CD4-positive, alpha-beta T cell treated with Interleukin-6 at 100 ng/mL for 8 hours (primary cell): Measurements from ENCODE around the gene MFAP4.

Experiments used
- DNase-seq: peaks from one replicate; pipeline ENCODE4 v3.0.0-alpha.2; 2020; ENCODE audit warnings: mixed read lengths, low spot score

The MFAP4 gene

GRCh38 chr17:19385521-19385983, 1.4 kb downstream of the MFAP4 start:
- DNase-seq: no peak

GRCh38 chr17:19384723-19385391, 2.1 kb downstream of the MFAP4 start:
- DNase-seq: no peak

GRCh38 chr17:19383681-19384470, 3.1 kb downstream of the MFAP4 start:
- DNase-seq: no peak

DNA sequence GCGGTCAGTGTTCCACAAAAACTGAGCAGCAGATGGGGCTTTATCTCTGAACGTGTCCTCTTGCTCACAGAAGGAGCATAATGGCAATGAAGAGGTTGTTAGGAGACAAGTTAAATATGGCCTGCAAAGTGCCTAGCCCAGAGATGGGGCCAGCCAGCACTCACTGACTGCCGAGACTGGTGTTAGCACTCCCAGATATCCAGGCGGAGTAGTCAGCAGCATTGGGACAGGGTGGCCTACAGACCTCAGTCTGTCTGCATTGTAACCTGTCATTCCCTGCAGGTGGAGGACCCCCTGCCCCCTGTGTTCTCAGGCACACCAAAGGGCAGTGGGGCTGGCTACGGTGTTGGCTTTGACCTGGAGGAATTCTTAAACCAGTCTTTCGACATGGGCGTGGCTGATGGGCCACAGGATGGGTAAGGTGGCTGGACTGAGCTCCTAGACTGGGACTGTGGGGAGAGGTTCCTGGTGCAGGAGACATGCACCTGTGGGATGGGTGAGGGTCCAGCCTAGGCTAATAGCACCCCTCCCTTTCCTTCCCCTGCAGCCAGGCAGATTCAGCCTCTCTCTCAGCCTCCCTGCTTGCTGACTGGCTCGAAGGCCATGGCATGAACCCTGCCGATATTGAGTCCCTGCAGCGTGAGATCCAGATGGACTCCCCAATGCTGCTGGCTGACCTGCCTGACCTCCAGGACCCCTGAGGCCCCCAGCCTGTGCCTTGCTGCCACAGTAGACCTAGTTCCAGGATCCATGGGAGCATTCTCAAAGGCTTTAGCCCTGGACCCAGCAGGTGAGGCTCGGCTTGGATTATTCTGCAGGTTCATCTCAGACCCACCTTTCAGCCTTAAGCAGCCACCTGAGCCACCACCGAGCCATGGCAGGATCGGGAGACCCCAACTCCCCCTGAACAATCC, 4.2 kb downstream of the MFAP4 start:
- DNase-seq: no peak

- no peak for DNase-seq
Observed at GRCh38 chr17:19381741-19382444, 5.1 kb downstream of the MFAP4 start.

- no peak for DNase-seq
Observed at GRCh38 chr17:19381361-19381740, 5.6 kb downstream of the MFAP4 start.

DNA sequence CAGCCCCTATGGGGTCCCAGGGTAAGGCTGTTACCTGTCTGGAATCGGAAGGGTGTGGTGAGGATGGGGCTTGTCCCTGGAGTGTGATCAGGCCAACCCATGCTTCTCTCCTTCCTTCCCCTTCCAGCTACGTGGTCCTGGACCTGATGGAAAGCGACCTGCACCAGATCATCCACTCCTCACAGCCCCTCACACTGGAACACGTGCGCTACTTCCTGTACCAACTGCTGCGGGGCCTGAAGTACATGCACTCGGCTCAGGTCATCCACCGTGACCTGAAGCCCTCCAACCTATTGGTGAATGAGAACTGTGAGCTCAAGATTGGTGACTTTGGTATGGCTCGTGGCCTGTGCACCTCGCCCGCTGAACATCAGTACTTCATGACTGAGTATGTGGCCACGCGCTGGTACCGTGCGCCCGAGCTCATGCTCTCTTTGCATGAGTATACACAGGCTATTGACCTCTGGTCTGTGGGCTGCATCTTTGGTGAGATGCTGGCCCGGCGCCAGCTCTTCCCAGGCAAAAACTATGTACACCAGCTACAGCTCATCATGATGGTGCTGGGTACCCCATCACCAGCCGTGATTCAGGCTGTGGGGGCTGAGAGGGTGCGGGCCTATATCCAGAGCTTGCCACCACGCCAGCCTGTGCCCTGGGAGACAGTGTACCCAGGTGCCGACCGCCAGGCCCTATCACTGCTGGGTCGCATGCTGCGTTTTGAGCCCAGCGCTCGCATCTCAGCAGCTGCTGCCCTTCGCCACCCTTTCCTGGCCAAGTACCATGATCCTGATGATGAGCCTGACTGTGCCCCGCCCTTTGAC, 6.3 kb downstream of the MFAP4 start:
- DNase-seq: no peak

DNA sequence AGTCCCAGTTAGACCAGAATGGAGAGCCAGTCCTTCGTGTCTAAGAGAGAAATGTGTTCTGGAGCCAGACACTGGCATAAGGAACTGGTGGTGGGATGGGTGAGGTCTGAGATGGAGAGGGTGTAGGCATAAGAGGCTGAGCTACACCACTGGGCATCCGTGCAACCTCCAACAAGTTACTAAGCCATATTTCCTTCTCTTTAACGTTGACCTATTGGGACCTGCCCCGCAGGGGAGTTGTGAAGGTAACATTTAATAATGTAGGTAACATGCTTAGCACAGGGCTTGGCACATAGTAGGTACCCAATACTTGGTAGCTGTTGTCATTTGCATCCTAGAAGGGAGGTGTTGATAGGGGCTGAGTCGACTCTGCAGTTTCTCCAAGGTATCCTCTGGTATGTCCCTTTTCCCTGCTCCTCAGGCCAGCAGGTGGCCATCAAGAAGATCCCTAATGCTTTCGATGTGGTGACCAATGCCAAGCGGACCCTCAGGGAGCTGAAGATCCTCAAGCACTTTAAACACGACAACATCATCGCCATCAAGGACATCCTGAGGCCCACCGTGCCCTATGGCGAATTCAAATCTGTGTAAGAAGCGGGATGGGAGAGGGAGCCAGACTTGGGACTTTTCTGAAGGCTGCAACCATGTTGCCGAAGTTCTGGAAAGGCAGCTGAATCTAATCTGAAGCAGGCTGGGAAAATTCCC, 7.5 kb downstream of the MFAP4 start:
- no peak for DNase-seq

DNA sequence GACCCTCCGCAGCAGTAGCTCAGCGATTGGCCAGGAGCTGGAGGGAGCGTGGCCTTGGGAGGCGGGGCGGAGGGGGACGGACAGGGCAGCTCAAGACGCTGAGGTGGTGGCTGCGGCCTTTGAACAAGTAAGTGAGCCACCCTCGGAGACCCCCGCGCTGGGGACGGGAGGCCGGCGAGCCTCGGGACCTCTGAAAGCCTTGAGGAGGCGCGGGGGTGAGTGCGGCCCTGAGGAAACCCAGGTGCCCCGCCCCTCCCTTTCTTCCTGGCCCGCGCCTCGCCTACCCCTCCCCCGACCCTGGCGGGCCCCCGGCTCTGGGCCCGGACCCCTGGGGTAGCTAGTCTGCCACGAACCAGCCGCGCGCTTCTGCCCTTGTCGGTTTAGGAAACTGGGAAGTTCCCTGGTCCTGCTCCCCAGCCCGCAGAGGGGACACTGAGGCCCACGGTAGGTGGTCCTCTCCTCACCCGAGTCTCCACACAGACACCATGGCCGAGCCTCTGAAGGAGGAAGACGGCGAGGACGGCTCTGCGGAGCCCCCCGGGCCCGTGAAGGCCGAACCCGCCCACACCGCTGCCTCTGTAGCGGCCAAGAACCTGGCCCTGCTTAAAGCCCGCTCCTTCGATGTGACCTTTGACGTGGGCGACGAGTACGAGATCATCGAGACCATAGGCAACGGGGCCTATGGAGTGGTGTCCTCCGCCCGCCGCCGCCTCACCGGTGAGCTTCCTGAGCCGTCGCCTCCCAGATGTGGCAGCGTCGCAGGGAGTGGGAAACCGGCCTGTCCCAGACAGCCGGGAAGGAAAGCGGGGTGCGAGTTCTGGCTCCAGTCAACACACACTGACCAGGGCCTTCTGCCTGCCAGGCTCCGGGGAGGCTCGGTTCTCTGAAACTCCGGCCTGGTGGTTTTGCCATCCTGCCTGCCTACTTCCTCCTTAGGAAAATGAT, 8.3 kb downstream of the MFAP4 start, which contains the start of gene MAPK7:
Gene MAPK7, plus strand, starts transcription at position 83 of the 945 bp plus-strand sequence. Its CDS starts 403 bp downstream, at position 486.
- DNase-seq: no peak

DNA sequence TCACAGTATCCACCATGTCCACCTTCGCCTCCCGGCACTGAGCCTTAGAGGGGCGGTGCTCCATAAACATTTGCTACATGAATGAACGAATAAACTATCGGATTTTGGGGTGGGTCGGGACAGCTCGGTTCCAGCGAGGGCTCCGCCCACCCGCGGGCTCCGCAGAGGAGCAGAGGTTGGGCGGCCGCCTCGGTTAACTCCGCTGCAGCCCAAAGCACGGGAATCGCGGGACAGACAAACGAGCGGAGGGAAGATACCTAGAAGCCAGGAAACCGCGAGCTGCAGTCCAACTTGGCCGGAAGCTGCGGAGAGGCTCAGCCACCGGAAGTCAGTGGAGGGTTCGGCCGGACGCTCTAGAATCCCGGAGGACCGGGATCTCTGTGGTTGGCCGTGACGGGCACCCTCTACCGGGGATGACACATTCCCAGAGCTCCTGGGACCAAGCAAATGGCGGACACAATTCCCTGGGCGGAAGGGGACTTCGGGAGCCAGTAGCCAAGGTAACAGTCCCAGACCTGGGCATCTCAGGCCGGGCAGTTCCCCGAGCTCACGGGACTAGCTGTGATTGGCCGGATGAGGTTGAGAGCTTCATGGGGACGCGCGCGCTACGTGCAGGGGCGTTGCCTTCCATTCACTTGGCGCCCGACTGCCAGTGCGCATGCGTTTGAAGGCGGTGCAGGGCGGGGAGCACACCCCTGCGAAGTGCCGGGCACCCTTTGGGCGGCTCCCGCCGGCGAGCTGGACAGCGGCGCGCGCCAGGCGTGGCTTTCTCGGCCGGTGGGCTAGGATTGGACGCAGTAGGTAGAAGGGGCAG, 9.2 kb downstream of the MFAP4 start:
- DNase-seq: peak; percentile 97

DNA sequence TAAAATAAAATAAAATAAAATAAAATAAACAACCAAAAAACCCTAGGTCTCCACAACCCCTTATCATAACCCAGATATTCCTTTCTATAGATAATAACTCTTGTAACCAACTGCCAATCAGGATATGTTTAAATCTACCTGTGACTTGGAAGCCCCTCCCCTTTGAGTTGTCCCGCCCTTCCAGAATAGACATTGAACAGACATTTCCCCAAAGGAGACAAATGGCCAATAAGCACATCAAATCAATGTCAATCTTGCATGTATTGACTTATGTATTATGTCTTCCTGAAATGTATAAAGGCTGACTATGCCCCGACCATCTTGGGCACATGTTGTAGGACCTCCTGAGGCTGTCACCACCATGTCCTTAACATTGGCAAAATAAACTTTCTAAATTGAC, 10.2 kb downstream of the MFAP4 start:
- no peak for DNase-seq

- no peak for DNase-seq
Observed at GRCh38 chr17:19375732-19376131, 11.3 kb downstream of the MFAP4 start.

DNA sequence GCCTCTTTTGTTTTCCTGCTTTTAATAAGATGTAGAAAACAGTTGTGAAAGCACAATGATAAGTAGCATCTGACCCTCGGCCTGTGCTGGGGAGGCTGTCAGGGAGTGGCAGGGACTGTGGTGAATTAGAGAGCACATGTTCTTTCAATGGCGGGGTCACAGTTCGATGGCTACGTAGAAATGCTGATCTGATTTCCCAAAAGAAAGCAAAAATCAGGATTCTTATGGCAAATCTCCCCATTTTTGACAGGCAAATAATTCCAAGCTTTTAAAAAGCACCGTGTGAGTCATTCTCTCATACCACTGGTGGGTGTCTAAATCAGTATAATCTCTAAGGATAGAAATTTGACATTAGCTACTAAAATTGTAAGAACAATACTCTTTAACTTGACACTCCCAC, 12.9 kb downstream of the MFAP4 start:
- DNase-seq: no peak

- no peak for DNase-seq
Observed at GRCh38 chr17:19372866-19373504, 14.0 kb downstream of the MFAP4 start.

GRCh38 chr17:19372439-19372838, 14.6 kb downstream of the MFAP4 start:
- DNase-seq: no peak

DNA sequence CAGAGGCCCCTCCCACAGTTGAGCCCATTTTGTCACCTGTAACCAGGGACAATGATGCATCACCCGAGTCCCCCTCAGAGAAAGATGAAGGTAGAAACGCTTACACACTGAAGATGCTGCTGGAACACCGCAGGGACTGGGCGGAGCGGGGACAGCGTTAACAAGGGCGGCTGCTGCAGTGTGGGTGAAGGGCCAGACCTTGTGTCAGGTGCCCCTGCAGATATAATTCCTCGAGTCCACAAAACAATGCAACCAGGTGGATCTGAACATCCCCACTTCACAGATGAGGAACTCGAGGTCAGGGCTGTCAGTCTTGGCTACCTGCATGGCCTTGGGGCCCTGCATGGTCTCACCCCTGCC, 15.0 kb downstream of the MFAP4 start:
- no peak for DNase-seq

DNA sequence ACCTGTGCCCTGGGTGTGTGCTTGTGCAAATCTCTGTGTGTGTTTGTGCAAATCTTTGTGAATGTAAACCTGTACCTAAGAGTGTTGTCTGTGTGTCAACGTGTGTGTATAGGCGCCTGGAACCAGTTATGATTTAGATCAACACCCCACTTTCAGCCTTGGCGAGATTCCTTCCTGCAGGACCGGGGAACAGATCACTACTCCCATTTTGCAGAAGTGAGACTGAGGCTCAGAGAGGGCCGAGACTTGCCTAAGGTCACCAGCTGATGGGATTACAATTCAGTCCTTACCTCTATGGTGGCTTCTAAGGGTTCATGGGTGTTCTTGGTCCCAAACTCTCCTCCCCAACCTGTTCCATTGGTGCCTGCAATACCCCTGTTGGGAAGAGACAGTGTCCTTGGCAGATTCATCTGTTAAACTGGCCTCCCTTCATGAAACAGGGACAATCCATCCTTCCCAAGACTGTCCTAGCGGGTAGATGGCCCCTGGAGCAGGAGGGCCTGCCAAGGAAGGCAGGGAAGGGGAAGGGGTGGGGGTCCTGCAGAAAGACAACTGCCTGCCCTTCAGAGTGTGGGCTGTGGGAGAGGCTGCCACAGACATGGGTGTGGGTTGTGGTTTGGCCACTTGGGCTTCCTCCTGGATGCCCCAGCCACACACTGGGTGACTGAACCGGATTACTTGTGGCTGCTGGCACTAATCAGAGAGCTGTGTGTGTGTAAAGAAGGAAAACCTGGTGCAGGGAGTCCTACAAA, 15.6 kb downstream of the MFAP4 start:
- DNase-seq: no peak
